Cortex of kidney (tissue), 1 donor: ENCODE measurements around the gene GALNT17.
"Not testable (repeated sequence)": the region's sequence is repeated elsewhere in the genome, so short reads cannot be mapped to it uniquely, and the experiment has no call there.

Experiments used
- DNase-seq: peaks from one replicate; lab custom pipeline; 2025; lab: John Stamatoyannopoulos, UW

Gene GALNT17

GRCh38 chr7:71563276-71563675, 431.3 kb downstream of the GALNT17 start:
- no peak for DNase-seq

- DNase-seq = no peak
These were observed 434.4 kb downstream of the GALNT17 start for GRCh38 chr7:71566376-71566775.

- DNase-seq = no peak
These were observed 435.0 kb downstream of the GALNT17 start for GRCh38 chr7:71566991-71567390.

GRCh38 chr7:71574153-71574860, 442.4 kb downstream of the GALNT17 start:
- no peak for DNase-seq

- DNase-seq = no peak
These were observed 448.1 kb downstream of the GALNT17 start for GRCh38 chr7:71580027-71580426.

GRCh38 chr7:71584256-71584655, 452.3 kb downstream of the GALNT17 start:
- DNase-seq = no peak

- DNase-seq = no peak
These were observed 459.9 kb downstream of the GALNT17 start for GRCh38 chr7:71591876-71592275.

GRCh38 chr7:71592388-71592787, 460.4 kb downstream of the GALNT17 start:
- not testable (repeated sequence) for DNase-seq

GRCh38 chr7:71594736-71595135, 462.8 kb downstream of the GALNT17 start:
- no peak for DNase-seq

GRCh38 chr7:71595176-71595575, 463.2 kb downstream of the GALNT17 start:
- no peak for DNase-seq

GRCh38 chr7:71598553-71598952, 466.6 kb downstream of the GALNT17 start:
- DNase-seq = no peak

- DNase-seq = no peak
These were observed 469.9 kb downstream of the GALNT17 start for GRCh38 chr7:71601851-71602250.

GRCh38 chr7:71604818-71605414, 473.0 kb downstream of the GALNT17 start:
- no peak for DNase-seq

GRCh38 chr7:71611986-71612385, 480.0 kb downstream of the GALNT17 start:
- no peak for DNase-seq

- DNase-seq = no peak
These were observed 481.0 kb downstream of the GALNT17 start for GRCh38 chr7:71612911-71613310.

GRCh38 chr7:71613313-71613712, 481.4 kb downstream of the GALNT17 start:
- no peak for DNase-seq

- no peak for DNase-seq
These were observed 483.1 kb downstream of the GALNT17 start for GRCh38 chr7:71615017-71615416.

GRCh38 chr7:71616217-71616616, 484.3 kb downstream of the GALNT17 start:
- DNase-seq = no peak

- no peak for DNase-seq
These were observed 486.3 kb downstream of the GALNT17 start for GRCh38 chr7:71618278-71618677.

GRCh38 chr7:71625545-71625944, 493.6 kb downstream of the GALNT17 start:
- no peak for DNase-seq

GRCh38 chr7:71626206-71626605, 494.3 kb downstream of the GALNT17 start:
- no peak for DNase-seq

GRCh38 chr7:71627651-71628050, 495.7 kb downstream of the GALNT17 start:
- DNase-seq = no peak

GRCh38 chr7:71630516-71630915, 498.6 kb downstream of the GALNT17 start:
- no peak for DNase-seq

GRCh38 chr7:71633551-71634008, 501.6 kb downstream of the GALNT17 start:
- DNase-seq = no peak
